ENCODE results near the gene SLC35B4. TPM values are rescaled to one million over a fixed set of nuclear protein-coding genes. Genes with fewer than 3 reads are reported as not detected.

SLC35B4 gene
- total RNA-seq, 1 experiment from 2014 or later = 18.6 TPM

DNA sequence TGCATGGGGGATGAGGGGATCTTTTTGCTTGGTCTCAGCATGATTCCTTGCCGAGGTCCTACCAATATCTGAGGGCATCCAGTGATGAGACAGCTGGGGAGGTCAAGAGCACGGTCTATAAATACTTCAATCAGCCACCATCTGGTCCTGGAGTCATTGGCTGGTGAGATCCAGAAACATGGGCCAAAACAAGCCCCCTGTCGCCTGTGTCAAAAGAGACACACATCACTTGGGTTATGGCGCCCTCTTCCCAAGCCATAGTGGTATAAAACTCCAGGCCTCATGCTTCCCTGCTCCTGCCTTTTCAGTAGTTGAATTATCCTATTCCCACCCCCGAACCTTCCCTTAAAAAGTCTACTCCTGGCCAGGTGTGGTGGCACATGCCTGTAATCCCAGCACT, 60.9 kb downstream of the SLC35B4 start:
- DNase-seq (ENCODE audit: unreplicated experiment) = peak; percentile 2
- POLR2A ChIA-PET = no interaction called here
- intact Hi-C loops (cut with micrococcal nuclease) = no loop called here
- H3K9me3 Mint-ChIP-seq (ENCODE audit: unreplicated experiment) = no peaks in the 10 kb centered on the region
- no peak overlapping the region for H3K27ac Mint-ChIP-seq (ENCODE audit: low read depth, unreplicated experiment)
- CTCF ChIA-PET = interaction anchor here (0.6 to 1.3 kb wide), 2 partner anchors 24 to 115 kb away, joined by 3 read pairs; no protein-coding TSS in a partner anchor
- TF ChIP-seq, protein P1, sequence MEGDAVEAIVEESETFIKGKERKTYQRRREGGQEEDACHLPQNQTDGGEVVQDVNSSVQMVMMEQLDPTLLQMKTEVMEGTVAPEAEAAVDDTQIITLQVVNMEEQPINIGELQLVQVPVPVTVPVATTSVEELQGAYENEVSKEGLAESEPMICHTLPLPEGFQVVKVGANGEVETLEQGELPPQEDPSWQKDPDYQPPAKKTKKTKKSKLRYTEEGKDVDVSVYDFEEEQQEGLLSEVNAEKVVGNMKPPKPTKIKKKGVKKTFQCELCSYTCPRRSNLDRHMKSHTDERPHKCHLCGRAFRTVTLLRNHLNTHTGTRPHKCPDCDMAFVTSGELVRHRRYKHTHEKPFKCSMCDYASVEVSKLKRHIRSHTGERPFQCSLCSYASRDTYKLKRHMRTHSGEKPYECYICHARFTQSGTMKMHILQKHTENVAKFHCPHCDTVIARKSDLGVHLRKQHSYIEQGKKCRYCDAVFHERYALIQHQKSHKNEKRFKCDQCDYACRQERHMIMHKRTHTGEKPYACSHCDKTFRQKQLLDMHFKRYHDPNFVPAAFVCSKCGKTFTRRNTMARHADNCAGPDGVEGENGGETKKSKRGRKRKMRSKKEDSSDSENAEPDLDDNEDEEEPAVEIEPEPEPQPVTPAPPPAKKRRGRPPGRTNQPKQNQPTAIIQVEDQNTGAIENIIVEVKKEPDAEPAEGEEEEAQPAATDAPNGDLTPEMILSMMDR (IDR thresholded peaks at IDR 0.05; ENCODE audit: unreplicated experiment) = no peak
- H3K36me3 Mint-ChIP-seq (ENCODE audit: insufficient read depth, unreplicated experiment) = no peaks in the 10 kb centered on the region
- H3K27me3 Mint-ChIP-seq (ENCODE audit: insufficient read depth, unreplicated experiment) = no peaks in the 10 kb centered on the region
- no peak overlapping the region for H3K4me3 Mint-ChIP-seq (ENCODE audit: unreplicated experiment)
- BruUV-seq (replicated peaks) = no TSS peak
- H3K4me1 Mint-ChIP-seq (ENCODE audit: insufficient read depth, unreplicated experiment) = no peaks in the 10 kb centered on the region

DNA sequence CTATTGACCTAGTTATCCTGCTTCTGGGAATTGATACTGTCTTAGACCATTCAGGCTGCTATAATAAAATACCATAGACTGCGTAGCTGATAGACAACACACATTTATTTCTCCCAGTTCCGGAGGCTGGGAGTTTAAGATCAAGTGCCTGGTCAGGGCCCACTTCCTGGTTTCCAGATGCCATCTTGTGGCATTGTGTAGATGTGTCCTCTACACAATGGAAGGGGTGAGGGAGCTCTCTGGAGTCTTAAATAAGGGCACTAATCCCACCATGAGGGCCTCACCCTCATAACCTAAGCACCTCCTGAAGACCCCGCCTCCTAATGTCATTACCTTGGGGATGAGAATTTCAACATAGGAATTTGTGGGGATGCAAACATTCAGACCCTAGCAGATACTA, 62.4 kb downstream of the SLC35B4 start:
- H3K27ac Mint-ChIP-seq (ENCODE audit: low read depth, unreplicated experiment) = no peak overlapping the region
- H3K27me3 Mint-ChIP-seq (ENCODE audit: insufficient read depth, unreplicated experiment) = no peaks in the 10 kb centered on the region
- H3K9me3 Mint-ChIP-seq (ENCODE audit: unreplicated experiment) = no peaks in the 10 kb centered on the region
- no TSS peak for BruUV-seq (replicated peaks)
- no peaks in the 10 kb centered on the region for H3K36me3 Mint-ChIP-seq (ENCODE audit: insufficient read depth, unreplicated experiment)
- TF ChIP-seq, protein P1 (IDR thresholded peaks at IDR 0.05; ENCODE audit: unreplicated experiment) = no peak
- DNase-seq (ENCODE audit: unreplicated experiment) = peak; percentile 33
- no peak overlapping the region for H3K4me3 Mint-ChIP-seq (ENCODE audit: unreplicated experiment)
- no peaks in the 10 kb centered on the region for H3K4me1 Mint-ChIP-seq (ENCODE audit: insufficient read depth, unreplicated experiment)
- ChIA-PET POLR2A (interaction anchor here (0.7 kb wide), 1 partner anchor 10 kb away, joined by 3 read pairs; no protein-coding TSS in a partner anchor), CTCF (interaction anchor here (0.7 kb wide), 1 partner anchor 396 kb away, joined by 3 read pairs; no protein-coding TSS in a partner anchor)
- intact Hi-C loops (cut with micrococcal nuclease) = no loop called here

GRCh38 chr7:134248196-134248595, 68.5 kb downstream of the SLC35B4 start:
- H3K4me1 Mint-ChIP-seq (ENCODE audit: insufficient read depth, unreplicated experiment) = no peaks in the 10 kb centered on the region
- TF ChIP-seq, protein P1 (IDR thresholded peaks at IDR 0.05; ENCODE audit: unreplicated experiment) = no peak
- DNase-seq (ENCODE audit: unreplicated experiment) = no peak
- no peaks in the 10 kb centered on the region for H3K36me3 Mint-ChIP-seq (ENCODE audit: insufficient read depth, unreplicated experiment)
- H3K27ac Mint-ChIP-seq (ENCODE audit: low read depth, unreplicated experiment) = no peak overlapping the region
- no peaks in the 10 kb centered on the region for H3K27me3 Mint-ChIP-seq (ENCODE audit: insufficient read depth, unreplicated experiment)
- POLR2A ChIA-PET = no interaction called here
- H3K9me3 Mint-ChIP-seq (ENCODE audit: unreplicated experiment) = no peaks in the 10 kb centered on the region
- CTCF ChIA-PET = no interaction called here
- no peak overlapping the region for H3K4me3 Mint-ChIP-seq (ENCODE audit: unreplicated experiment)
- BruUV-seq (replicated peaks) = no TSS peak
- intact Hi-C loops (cut with micrococcal nuclease) = no loop called here

GRCh38 chr7:134246761-134247160, 70.0 kb downstream of the SLC35B4 start:
- H3K4me1 Mint-ChIP-seq (ENCODE audit: insufficient read depth, unreplicated experiment) = no peaks in the 10 kb centered on the region
- no peak for DNase-seq (ENCODE audit: unreplicated experiment)
- ChIA-PET CTCF (no interaction called here), POLR2A (no interaction called here)
- H3K27ac Mint-ChIP-seq (ENCODE audit: low read depth, unreplicated experiment) = no peak overlapping the region
- no peaks in the 10 kb centered on the region for H3K9me3 Mint-ChIP-seq (ENCODE audit: unreplicated experiment)
- H3K4me3 Mint-ChIP-seq (ENCODE audit: unreplicated experiment) = no peak overlapping the region
- H3K27me3 Mint-ChIP-seq (ENCODE audit: insufficient read depth, unreplicated experiment) = peaks cover 10% of the 10 kb centered on the region
- TF ChIP-seq, protein P1 (IDR thresholded peaks at IDR 0.05; ENCODE audit: unreplicated experiment) = no peak
- no TSS peak for BruUV-seq (replicated peaks)
- intact Hi-C loops (cut with micrococcal nuclease) = no loop called here
- H3K36me3 Mint-ChIP-seq (ENCODE audit: insufficient read depth, unreplicated experiment) = no peaks in the 10 kb centered on the region

Measured in MCF 10A (cell line).